ENCODE measurements around the gene RBKS. TPM values are rescaled to one million over a fixed set of nuclear protein-coding genes. Genes with fewer than 3 reads are reported as not detected.

The RBKS gene
- total RNA-seq, 1 experiment from 2014 or later: 0.54 TPM

DNA sequence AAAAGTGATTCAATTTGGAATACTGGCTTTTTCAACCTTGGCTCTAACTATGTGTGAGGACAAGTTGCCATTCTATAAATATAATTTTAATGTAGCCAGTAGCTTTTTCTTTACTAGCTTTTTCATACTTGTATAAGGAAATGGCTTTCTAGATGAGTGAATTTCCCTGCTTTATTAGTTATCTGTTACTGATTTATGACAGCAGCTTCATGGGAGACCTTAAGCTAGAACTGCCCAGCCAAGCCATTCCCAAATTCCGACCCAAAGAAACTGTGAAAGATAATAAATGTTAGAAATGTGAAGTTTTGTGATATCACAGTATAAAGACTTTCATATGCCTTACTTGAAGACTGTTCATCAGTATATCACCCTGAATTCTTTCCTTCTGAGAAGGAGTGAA lies 32.7 kb upstream of the RBKS start:
- no peak overlapping the region for H3K27ac ChIP-seq (ENCODE audit: low read depth, low read length, poor library complexity, severe bottlenecking)
- POLR2A ChIA-PET (ENCODE audit: low non-redundant PET): no interaction called here
- H3K4me1 ChIP-seq (ENCODE audit: insufficient read depth, low read length, poor library complexity, severe bottlenecking): peaks cover 14% of the 10 kb centered on the region
- no peaks in the 10 kb centered on the region for H3K36me3 ChIP-seq (ENCODE audit: insufficient read depth, low read length, poor library complexity, severe bottlenecking)
- H3K27me3 ChIP-seq (replicated peaks; ENCODE audit: insufficient read depth, low read depth, low read length, poor library complexity): no peaks in the 10 kb centered on the region
- H3K4me3 ChIP-seq (ENCODE audit: low read depth, low read length, poor library complexity, severe bottlenecking): no peak overlapping the region
- intact Hi-C loops (cut with micrococcal nuclease; ENCODE audit: unreplicated experiment): no loop called here
- BruUV-seq (replicated peaks): no TSS peak
- DNase-seq (ENCODE audit: low spot score): no peak
- no peaks in the 10 kb centered on the region for H3K9me3 ChIP-seq (ENCODE audit: low read depth, low read length, poor library complexity, severe bottlenecking)
- TF ChIP-seq, protein P1, sequence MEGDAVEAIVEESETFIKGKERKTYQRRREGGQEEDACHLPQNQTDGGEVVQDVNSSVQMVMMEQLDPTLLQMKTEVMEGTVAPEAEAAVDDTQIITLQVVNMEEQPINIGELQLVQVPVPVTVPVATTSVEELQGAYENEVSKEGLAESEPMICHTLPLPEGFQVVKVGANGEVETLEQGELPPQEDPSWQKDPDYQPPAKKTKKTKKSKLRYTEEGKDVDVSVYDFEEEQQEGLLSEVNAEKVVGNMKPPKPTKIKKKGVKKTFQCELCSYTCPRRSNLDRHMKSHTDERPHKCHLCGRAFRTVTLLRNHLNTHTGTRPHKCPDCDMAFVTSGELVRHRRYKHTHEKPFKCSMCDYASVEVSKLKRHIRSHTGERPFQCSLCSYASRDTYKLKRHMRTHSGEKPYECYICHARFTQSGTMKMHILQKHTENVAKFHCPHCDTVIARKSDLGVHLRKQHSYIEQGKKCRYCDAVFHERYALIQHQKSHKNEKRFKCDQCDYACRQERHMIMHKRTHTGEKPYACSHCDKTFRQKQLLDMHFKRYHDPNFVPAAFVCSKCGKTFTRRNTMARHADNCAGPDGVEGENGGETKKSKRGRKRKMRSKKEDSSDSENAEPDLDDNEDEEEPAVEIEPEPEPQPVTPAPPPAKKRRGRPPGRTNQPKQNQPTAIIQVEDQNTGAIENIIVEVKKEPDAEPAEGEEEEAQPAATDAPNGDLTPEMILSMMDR (conservative IDR thresholded peaks at IDR 0.05; ENCODE audit: low read depth, low read length): no peak
- TF ChIP-seq EZH2 (IDR thresholded peaks at IDR 0.05; ENCODE audit: borderline replicate concordance, low read depth, low read length, poor library complexity, severe bottlenecking): no peak
- CTCF ChIA-PET: no interaction called here

DNA sequence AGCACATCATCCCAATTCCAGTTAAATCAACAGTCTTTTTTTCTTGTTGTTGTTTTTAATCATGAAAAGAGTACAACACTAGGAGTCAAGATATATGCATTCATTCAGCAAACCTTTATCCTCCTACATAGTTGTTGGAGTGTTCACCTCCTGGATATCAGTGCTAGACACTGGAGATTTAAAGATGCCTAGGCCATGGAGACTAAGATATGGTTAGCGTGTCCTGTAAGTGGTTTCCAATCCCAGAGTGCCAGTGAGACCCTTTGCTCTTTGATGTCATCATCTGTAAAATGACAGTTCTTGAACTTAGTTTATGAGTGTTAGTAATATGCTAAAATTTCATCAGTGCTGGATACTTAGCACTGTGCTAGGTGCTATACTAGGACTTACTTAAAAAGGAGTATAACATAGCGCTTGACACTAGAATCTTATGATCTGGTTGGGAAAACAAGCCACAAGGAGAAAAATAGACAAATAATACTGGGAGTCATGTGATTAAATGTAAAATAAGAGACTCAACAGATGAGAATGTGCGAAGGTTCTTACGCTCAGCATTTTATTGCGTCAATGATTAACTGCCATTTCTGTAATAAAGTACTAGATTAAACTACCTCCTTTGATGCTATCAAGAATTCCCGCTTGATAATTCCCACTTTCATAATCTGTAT lies 31.8 kb upstream of the RBKS start:
- ChIA-PET POLR2A (ENCODE audit: low non-redundant PET) (no interaction called here), CTCF (no interaction called here)
- Histone ChIP-seq H3K4me3 (ENCODE audit: low read depth, low read length, poor library complexity, severe bottlenecking) (no peak overlapping the region), H3K4me1 (ENCODE audit: insufficient read depth, low read length, poor library complexity, severe bottlenecking) (peaks cover 14% of the 10 kb centered on the region), H3K36me3 (ENCODE audit: insufficient read depth, low read length, poor library complexity, severe bottlenecking) (no peaks in the 10 kb centered on the region), H3K27ac (ENCODE audit: low read depth, low read length, poor library complexity, severe bottlenecking) (no peak overlapping the region), H3K27me3 (replicated peaks; ENCODE audit: insufficient read depth, low read depth, low read length, poor library complexity) (no peaks in the 10 kb centered on the region), H3K9me3 (ENCODE audit: low read depth, low read length, poor library complexity, severe bottlenecking) (no peaks in the 10 kb centered on the region)
- intact Hi-C loops (cut with micrococcal nuclease; ENCODE audit: unreplicated experiment): no loop called here
- DNase-seq (ENCODE audit: low spot score): no peak
- TF ChIP-seq, protein P1 (conservative IDR thresholded peaks at IDR 0.05; ENCODE audit: low read depth, low read length): no peak
- no peak for TF ChIP-seq EZH2 (IDR thresholded peaks at IDR 0.05; ENCODE audit: borderline replicate concordance, low read depth, low read length, poor library complexity, severe bottlenecking)
- no TSS peak for BruUV-seq (replicated peaks)

DNA sequence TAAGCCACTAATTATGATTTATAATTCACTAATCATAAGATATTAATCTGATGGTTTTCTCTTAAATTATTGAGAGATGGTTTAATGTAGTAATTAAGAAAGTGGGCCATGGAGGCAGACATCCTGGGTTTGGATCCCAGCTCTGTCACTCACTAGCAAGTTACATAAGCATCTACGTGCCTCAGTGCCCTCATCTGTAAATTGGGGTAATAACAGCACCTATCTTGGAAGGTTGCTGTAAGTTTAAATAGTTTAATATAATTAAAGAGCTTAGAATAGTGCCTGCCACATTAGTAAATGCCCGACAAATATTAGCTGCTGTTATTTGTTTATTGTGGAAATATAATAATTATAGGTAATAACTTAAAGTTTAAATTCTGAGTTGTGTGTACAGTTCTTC lies 31.2 kb upstream of the RBKS start:
- Histone ChIP-seq H3K4me1 (ENCODE audit: insufficient read depth, low read length, poor library complexity, severe bottlenecking) (peaks cover 14% of the 10 kb centered on the region), H3K27me3 (replicated peaks; ENCODE audit: insufficient read depth, low read depth, low read length, poor library complexity) (no peaks in the 10 kb centered on the region), H3K27ac (ENCODE audit: low read depth, low read length, poor library complexity, severe bottlenecking) (no peak overlapping the region), H3K4me3 (ENCODE audit: low read depth, low read length, poor library complexity, severe bottlenecking) (no peak overlapping the region), H3K9me3 (ENCODE audit: low read depth, low read length, poor library complexity, severe bottlenecking) (no peaks in the 10 kb centered on the region), H3K36me3 (ENCODE audit: insufficient read depth, low read length, poor library complexity, severe bottlenecking) (no peaks in the 10 kb centered on the region)
- TF ChIP-seq EZH2 (IDR thresholded peaks at IDR 0.05; ENCODE audit: borderline replicate concordance, low read depth, low read length, poor library complexity, severe bottlenecking): no peak
- TF ChIP-seq, protein P1 (conservative IDR thresholded peaks at IDR 0.05; ENCODE audit: low read depth, low read length): no peak
- no TSS peak for BruUV-seq (replicated peaks)
- no peak for DNase-seq (ENCODE audit: low spot score)
- CTCF ChIA-PET: no interaction called here
- intact Hi-C loops (cut with micrococcal nuclease; ENCODE audit: unreplicated experiment): no loop called here
- POLR2A ChIA-PET (ENCODE audit: low non-redundant PET): no interaction called here

Measured in A673 (cell line).